Smooth muscle cell (in vitro differentiated cells): Measurements from ENCODE around the gene KRT84. TPM values are rescaled to one million over a fixed set of nuclear protein-coding genes. Genes with fewer than 3 reads are reported as not detected.

ENCODE experiments used
- DNase-seq: peaks from one replicate; lab custom pipeline; 2025; ENCODE audit not compliant: unreplicated experiment; lab: John Stamatoyannopoulos, UW
- H2AFZ ChIP-seq: fragments of 200-600 bp; sonication (generic); 2 replicates; pipeline ENCODE4 v1.6.0; 2016; ENCODE audit warnings: antibody characterized with exemption, low read depth, mild to moderate bottlenecking
- H3F3A ChIP-seq: fragments of 200-600 bp; sonication (generic); 2 replicates; pipeline ENCODE4 v1.6.0; 2017; ENCODE audit warnings: antibody characterized with exemption, low read depth
- H3K27ac ChIP-seq: fragments of 200-600 bp; sonication (generic); 2 replicates; pipeline ENCODE4 v1.5.1; 2016; ENCODE audit warnings: low read depth, mild to moderate bottlenecking
- H3K27me3 ChIP-seq: fragments of 200-600 bp; sonication (generic); 2 replicates; pipeline ENCODE4 v1.6.1; 2016; ENCODE audit warnings: low read depth, mild to moderate bottlenecking
- H3K36me3 ChIP-seq: fragments of 200-600 bp; sonication (generic); 2 replicates; pipeline ENCODE4 v1.5.1; 2016; ENCODE audit warnings: low read depth
- H3K4me1 ChIP-seq: fragments of 200-600 bp; sonication (generic); 2 replicates; pipeline ENCODE4 v1.5.1; 2016; ENCODE audit warnings: low read depth
- H3K4me2 ChIP-seq: fragments of 200-600 bp; sonication (generic); 2 replicates; pipeline ENCODE4 v1.6.0; 2016; ENCODE audit warnings: mild to moderate bottlenecking
- H3K4me3 ChIP-seq: fragments of 200-600 bp; sonication (generic); 2 replicates; pipeline ENCODE4 v1.5.1; 2016; ENCODE audit warnings: mild to moderate bottlenecking
- H3K79me2 ChIP-seq: fragments of 200-600 bp; sonication (generic); 2 replicates; pipeline ENCODE4 v1.6.0; 2016; ENCODE audit warnings: low read depth, mild to moderate bottlenecking
- H3K9ac ChIP-seq: fragments of 200-600 bp; sonication (generic); 2 replicates; pipeline ENCODE4 v1.6.0; 2016; ENCODE audit warnings: low read depth
- H3K9me3 ChIP-seq: fragments of 200-600 bp; sonication (generic); replicated peaks from 2 replicates; pipeline ENCODE4 v1.5.1; 2016; ENCODE audit warnings: low read depth
- H4K20me1 ChIP-seq: fragments of 200-600 bp; sonication (generic); 2 replicates; pipeline ENCODE4 v1.6.0; 2016; ENCODE audit warnings: low read depth
- WGBS: methylation state at CpG from one replicate; pipeline ENCODE4 v1.1.7; 2016; ENCODE audit warnings: low lambda C conversion rate; 5-methylcytosine and 5-hydroxymethylcytosine counted together
- polyA plus RNA-seq: library from polyadenylated mRNA; unstranded; fragments of >200 nt; fragmentation: Nextera tagmentation; extraction: Ambion mirVana; gene quantifications from 2 replicates; pipeline ENCODE4 v1.2.1, GENCODE V29; 2016
- total RNA-seq: library from RNA; depleted of rRNA; stranded (reverse); fragments of >200 nt; gene quantifications from 2 replicates; pipeline ENCODE4 v1.2.3, GENCODE V29; 2014
- TF ChIP-seq, protein P1 (sequence below): fragments of 200-600 bp; sonication (generic); IDR thresholded peaks from 2 replicates; pipeline ENCODE4 v1.5.1; 2017; ENCODE audit warnings: borderline replicate concordance, mild to moderate bottlenecking, antibody characterized with exemption; ENCODE audit not compliant: insufficient read depth, poor library complexity, severe bottlenecking

The KRT84 gene
- total and polyA plus RNA-seq, 2 experiments from 2014 or later, result 0.09 to 5.6 TPM

DNA sequence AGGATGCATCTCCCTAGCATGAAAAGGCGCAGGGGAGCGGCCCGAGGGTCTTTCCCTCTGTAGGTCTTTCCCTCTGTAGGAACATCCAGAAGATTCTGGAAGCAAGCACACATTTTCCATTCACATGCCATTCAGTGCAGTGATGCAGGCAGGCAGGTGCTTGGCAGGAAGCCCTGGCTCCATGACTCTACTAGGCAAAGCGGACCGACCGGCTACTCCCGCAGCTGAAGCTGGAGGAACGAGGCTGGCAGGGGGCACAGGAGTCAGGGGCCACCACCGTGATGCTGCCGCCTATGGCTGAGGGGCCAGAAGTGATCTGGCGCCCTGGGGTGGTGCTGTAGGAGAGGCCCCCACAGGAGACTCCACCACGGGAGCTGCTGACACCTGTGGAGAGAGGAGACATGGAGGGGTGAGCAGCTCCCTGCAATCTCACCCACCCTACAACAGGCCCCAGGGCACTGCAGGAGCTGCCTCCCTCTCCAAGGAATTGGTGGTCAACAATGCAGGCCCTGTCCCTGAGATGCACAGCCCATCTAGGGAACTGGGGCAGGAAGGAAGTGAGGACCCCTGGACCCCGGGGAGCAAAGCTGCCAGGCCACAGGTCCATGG lies 24.7 kb downstream of the KRT84 start:
- WGBS, result 89% methylated on average over 13 of the region's 13 CpGs
- TF ChIP-seq, protein P1, sequence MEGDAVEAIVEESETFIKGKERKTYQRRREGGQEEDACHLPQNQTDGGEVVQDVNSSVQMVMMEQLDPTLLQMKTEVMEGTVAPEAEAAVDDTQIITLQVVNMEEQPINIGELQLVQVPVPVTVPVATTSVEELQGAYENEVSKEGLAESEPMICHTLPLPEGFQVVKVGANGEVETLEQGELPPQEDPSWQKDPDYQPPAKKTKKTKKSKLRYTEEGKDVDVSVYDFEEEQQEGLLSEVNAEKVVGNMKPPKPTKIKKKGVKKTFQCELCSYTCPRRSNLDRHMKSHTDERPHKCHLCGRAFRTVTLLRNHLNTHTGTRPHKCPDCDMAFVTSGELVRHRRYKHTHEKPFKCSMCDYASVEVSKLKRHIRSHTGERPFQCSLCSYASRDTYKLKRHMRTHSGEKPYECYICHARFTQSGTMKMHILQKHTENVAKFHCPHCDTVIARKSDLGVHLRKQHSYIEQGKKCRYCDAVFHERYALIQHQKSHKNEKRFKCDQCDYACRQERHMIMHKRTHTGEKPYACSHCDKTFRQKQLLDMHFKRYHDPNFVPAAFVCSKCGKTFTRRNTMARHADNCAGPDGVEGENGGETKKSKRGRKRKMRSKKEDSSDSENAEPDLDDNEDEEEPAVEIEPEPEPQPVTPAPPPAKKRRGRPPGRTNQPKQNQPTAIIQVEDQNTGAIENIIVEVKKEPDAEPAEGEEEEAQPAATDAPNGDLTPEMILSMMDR, result no peak
- H3K27me3 ChIP-seq, result peaks cover 14% of the 10 kb centered on the region
- no peak overlapping the region for H3K4me3 ChIP-seq
- no peak overlapping the region for H3K27ac ChIP-seq
- no peaks in the 10 kb centered on the region for H3F3A ChIP-seq
- H3K4me2 ChIP-seq, result no peak overlapping the region
- H2AFZ ChIP-seq, result no peak overlapping the region
- H4K20me1 ChIP-seq, result no peaks in the 10 kb centered on the region
- H3K9ac ChIP-seq, result no peak overlapping the region
- H3K36me3 ChIP-seq, result no peaks in the 10 kb centered on the region
- no peaks in the 10 kb centered on the region for H3K9me3 ChIP-seq
- H3K79me2 ChIP-seq, result no peaks in the 10 kb centered on the region
- H3K4me1 ChIP-seq, result no peaks in the 10 kb centered on the region
- DNase-seq, result no peak

DNA sequence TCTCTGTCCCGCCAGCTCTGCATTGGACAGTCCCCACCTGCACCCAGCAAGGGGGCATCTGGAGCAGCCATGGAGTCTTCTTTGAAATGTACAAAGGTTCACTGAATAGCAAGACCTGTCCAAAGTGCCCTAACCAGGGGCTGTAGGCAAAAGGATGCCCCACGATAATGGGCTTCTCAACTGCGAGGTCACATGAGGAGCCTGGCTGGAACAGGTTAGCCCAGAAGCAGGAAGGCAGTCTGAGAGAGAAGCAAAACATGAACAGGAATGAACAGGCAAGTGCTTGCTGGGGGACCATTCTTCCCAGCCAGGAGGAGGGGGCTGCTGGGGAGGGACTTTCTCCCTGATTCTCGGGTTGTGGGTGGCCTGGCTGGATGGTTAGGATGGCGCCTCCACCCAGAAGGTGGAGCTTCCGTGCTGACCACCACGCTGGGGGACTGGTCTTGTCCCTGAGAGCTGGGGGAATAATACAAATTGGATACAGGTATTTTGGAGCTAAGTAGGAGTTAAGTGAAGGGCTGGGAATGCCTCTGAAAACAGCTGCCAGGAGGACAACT lies 25.3 kb downstream of the KRT84 start:
- Histone ChIP-seq H4K20me1 (no peaks in the 10 kb centered on the region), H3K4me1 (no peaks in the 10 kb centered on the region), H3K27ac (no peak overlapping the region), H3K9ac (no peak overlapping the region), H2AFZ (no peak overlapping the region), H3K9me3 (no peaks in the 10 kb centered on the region), H3K27me3 (peaks cover 19% of the 10 kb centered on the region), H3K4me3 (no peak overlapping the region), H3K36me3 (no peaks in the 10 kb centered on the region), H3K4me2 (no peak overlapping the region), H3F3A (no peaks in the 10 kb centered on the region), H3K79me2 (no peaks in the 10 kb centered on the region)
- no peak for DNase-seq
- 92% methylated on average over 7 of the region's 7 CpGs for WGBS
- TF ChIP-seq, protein P1, result no peak

DNA sequence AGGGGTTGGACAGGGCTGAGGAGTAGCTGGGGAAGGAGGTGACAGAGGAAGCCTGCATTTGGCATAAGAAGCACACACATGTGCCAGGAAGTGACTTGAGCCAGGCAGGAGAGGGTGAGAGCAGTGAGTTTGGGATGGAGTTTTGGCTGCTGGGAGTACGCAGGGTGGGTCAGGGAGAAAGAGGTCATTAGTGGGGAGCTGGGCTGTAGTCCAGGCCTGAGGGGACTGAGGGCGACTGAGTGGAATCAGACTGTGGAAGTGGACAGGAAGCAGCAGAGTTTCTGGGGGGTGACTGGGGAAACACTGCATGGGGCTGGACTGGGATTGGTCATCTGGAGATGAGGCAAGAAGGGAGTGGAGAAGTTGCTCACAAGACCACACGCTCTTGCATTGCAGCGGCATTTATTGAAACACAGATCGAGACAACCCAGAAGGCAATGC lies 25.8 kb downstream of the KRT84 start:
- no peaks in the 10 kb centered on the region for H3K36me3 ChIP-seq
- no peak overlapping the region for H3K27ac ChIP-seq
- H3K4me1 ChIP-seq, result no peaks in the 10 kb centered on the region
- no peaks in the 10 kb centered on the region for H3F3A ChIP-seq
- DNase-seq, result no peak
- no peaks in the 10 kb centered on the region for H4K20me1 ChIP-seq
- H2AFZ ChIP-seq, result no peak overlapping the region
- H3K9me3 ChIP-seq, result no peaks in the 10 kb centered on the region
- no peak overlapping the region for H3K4me2 ChIP-seq
- TF ChIP-seq, protein P1, result no peak
- no peak overlapping the region for H3K4me3 ChIP-seq
- H3K27me3 ChIP-seq, result peaks cover 23% of the 10 kb centered on the region
- no peak overlapping the region for H3K9ac ChIP-seq
- WGBS, result 97% methylated on average over 5 of the region's 5 CpGs
- H3K79me2 ChIP-seq, result no peaks in the 10 kb centered on the region
